ENCODE data around the gene KCNQ5.

DNA sequence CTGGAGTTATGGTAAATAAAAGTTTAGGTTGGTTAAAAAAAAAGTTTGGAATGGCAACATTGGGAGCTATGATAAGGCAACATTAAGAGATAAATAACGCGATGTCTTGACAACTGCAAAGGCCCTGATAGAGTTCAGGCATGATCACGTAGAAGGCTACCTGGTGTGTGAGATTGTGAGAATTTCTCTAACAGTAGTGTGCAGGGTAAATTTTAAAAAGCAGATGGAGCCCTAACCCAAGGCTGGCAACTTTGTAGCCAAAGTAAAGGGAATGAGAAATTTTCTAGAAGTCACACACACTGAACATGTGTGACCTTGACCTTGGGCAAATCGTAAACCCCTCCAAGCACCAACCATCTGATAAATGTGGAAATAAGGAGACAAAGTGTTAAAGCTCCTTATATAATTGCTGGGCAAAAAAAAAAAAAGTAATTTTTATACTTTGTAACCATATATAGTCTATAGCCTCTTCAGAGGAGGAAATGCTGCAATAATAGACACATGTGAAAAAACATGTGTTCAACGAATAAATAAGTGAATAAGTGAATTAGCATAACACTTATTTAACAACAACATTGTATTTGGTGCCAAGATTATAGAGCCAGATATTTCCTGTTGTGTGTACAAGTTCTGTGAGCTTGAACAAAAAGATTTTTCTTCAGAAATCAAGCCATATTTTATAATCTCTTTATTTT lies 18.2 kb downstream of the KCNQ5 start:
- no peak for TF ChIP-seq POLR2A (IDR thresholded peaks at IDR 0.05)
- TF ChIP-seq, protein P1, sequence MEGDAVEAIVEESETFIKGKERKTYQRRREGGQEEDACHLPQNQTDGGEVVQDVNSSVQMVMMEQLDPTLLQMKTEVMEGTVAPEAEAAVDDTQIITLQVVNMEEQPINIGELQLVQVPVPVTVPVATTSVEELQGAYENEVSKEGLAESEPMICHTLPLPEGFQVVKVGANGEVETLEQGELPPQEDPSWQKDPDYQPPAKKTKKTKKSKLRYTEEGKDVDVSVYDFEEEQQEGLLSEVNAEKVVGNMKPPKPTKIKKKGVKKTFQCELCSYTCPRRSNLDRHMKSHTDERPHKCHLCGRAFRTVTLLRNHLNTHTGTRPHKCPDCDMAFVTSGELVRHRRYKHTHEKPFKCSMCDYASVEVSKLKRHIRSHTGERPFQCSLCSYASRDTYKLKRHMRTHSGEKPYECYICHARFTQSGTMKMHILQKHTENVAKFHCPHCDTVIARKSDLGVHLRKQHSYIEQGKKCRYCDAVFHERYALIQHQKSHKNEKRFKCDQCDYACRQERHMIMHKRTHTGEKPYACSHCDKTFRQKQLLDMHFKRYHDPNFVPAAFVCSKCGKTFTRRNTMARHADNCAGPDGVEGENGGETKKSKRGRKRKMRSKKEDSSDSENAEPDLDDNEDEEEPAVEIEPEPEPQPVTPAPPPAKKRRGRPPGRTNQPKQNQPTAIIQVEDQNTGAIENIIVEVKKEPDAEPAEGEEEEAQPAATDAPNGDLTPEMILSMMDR (IDR thresholded peaks at IDR 0.05) = no peak
